Activated CD8-positive, alpha-beta memory T cell treated with anti-CD3 and anti-CD28 coated beads, Interleukin-2, amount 10 ng/mL, durations not matched to agents 7 days and 5 days (primary cell): ENCODE data around the gene OCLN. TPM values are rescaled to one million over a fixed set of nuclear protein-coding genes. Genes with fewer than 3 reads are reported as not detected.
"Not testable (repeated sequence)": the region's sequence is repeated elsewhere in the genome, so short reads cannot be mapped to it uniquely, and the experiment has no call there.

Source experiments
- ATAC-seq: fragments of 150-1000 bp; cut with Tn5 transposase; one replicate; pipeline ENCODE4 v1.10.0; 2021; ENCODE audit warnings: moderate library complexity
- CTCF ChIA-PET: fragments of 350-600 bp; sonication (Branson Sonifier 250); formaldehyde crosslinking; loops from one replicate; lab custom pipeline; 2021; ENCODE audit warnings: antibody characterized with exemption; lab: Charles Lee
- DNase-seq: peaks from one replicate; pipeline ENCODE4 v3.0.0-alpha.2; 2020
- H3K27ac Mint-ChIP-seq: one replicate; pipeline ENCODE4 v1.8.0; 2021; ENCODE audit warnings: mild to moderate bottlenecking, mixed read lengths
- H3K27me3 Mint-ChIP-seq: one replicate; pipeline ENCODE4 v1.8.0; 2021; ENCODE audit warnings: mixed read lengths
- H3K36me3 Mint-ChIP-seq: one replicate; pipeline ENCODE4 v1.8.0; 2021; ENCODE audit warnings: mild to moderate bottlenecking, mixed read lengths
- H3K4me1 Mint-ChIP-seq: one replicate; pipeline ENCODE4 v1.8.0; 2021; ENCODE audit warnings: mixed read lengths
- H3K4me3 Mint-ChIP-seq: one replicate; pipeline ENCODE4 v1.8.0; 2021; ENCODE audit warnings: mild to moderate bottlenecking, moderate library complexity, mixed read lengths
- H3K9me3 Mint-ChIP-seq: one replicate; pipeline ENCODE4 v1.8.0; 2022; ENCODE audit warnings: low read depth, mixed read lengths
- total RNA-seq, 2 experiments: library from RNA; stranded (reverse); gene quantifications; one replicate each; pipeline ENCODE4 v1.2.3, GENCODE V29; 2021

Gene OCLN
- total RNA-seq, 2 experiments from 2014 or later: 0.91 to 1.9 TPM

GRCh38 chr5:69526660-69527059 is 34.1 kb downstream of the OCLN start:
- Mint-ChIP-seq H3K4me3 (no peak overlapping the region), H3K4me1 (no peaks in the 10 kb centered on the region), H3K9me3 (no peaks in the 10 kb centered on the region), H3K27ac (no peak overlapping the region), H3K36me3 (no peaks in the 10 kb centered on the region), H3K27me3 (peaks cover 35% of the 10 kb centered on the region)
- CTCF ChIA-PET: no interaction called here
- DNase-seq: no peak
- no peak for ATAC-seq

GRCh38 chr5:69527128-69527770 is 34.7 kb downstream of the OCLN start:
- CTCF ChIA-PET: no interaction called here
- Mint-ChIP-seq H3K27ac (no peak overlapping the region), H3K27me3 (peaks cover 39% of the 10 kb centered on the region), H3K4me1 (no peaks in the 10 kb centered on the region), H3K36me3 (no peaks in the 10 kb centered on the region), H3K9me3 (no peaks in the 10 kb centered on the region), H3K4me3 (no peak overlapping the region)
- ATAC-seq (no peak), DNase-seq (no peak)

- H3K4me3 Mint-ChIP-seq: no peak overlapping the region
- no peaks in the 10 kb centered on the region for H3K9me3 Mint-ChIP-seq
- CTCF ChIA-PET: no interaction called here
- H3K27me3 Mint-ChIP-seq: peaks cover 40% of the 10 kb centered on the region
- H3K36me3 Mint-ChIP-seq: no peaks in the 10 kb centered on the region
- no peak for ATAC-seq
- H3K27ac Mint-ChIP-seq: no peak overlapping the region
- no peaks in the 10 kb centered on the region for H3K4me1 Mint-ChIP-seq
- no peak for DNase-seq
Measured at GRCh38 chr5:69528035-69528434, 35.4 kb downstream of the OCLN start.

- no peaks in the 10 kb centered on the region for H3K4me1 Mint-ChIP-seq
- no peak for ATAC-seq
- H3K36me3 Mint-ChIP-seq: no peaks in the 10 kb centered on the region
- peaks cover 40% of the 10 kb centered on the region for H3K27me3 Mint-ChIP-seq
- H3K27ac Mint-ChIP-seq: no peak overlapping the region
- no peak for DNase-seq
- CTCF ChIA-PET: no interaction called here
- H3K4me3 Mint-ChIP-seq: no peak overlapping the region
- H3K9me3 Mint-ChIP-seq: no peaks in the 10 kb centered on the region
Measured at GRCh38 chr5:69528609-69529008, 36.0 kb downstream of the OCLN start.

- Mint-ChIP-seq H3K4me3 (no peak overlapping the region), H3K9me3 (no peaks in the 10 kb centered on the region), H3K27me3 (peaks cover 40% of the 10 kb centered on the region), H3K4me1 (no peaks in the 10 kb centered on the region), H3K27ac (no peak overlapping the region), H3K36me3 (no peaks in the 10 kb centered on the region)
- DNase-seq (no peak), ATAC-seq (no peak)
- CTCF ChIA-PET: no interaction called here
Measured at GRCh38 chr5:69530561-69531405, 38.2 kb downstream of the OCLN start.

- Mint-ChIP-seq H3K27ac (no peak overlapping the region), H3K9me3 (no peaks in the 10 kb centered on the region), H3K4me1 (no peaks in the 10 kb centered on the region), H3K27me3 (peaks cover 40% of the 10 kb centered on the region), H3K36me3 (no peaks in the 10 kb centered on the region), H3K4me3 (no peak overlapping the region)
- ATAC-seq (no peak), DNase-seq (no peak)
- CTCF ChIA-PET: no interaction called here
Measured at GRCh38 chr5:69531406-69531801, 38.8 kb downstream of the OCLN start.

- H3K4me3 Mint-ChIP-seq, H3K9me3 Mint-ChIP-seq, H3K27ac Mint-ChIP-seq, CTCF ChIA-PET, H3K4me1 Mint-ChIP-seq, H3K36me3 Mint-ChIP-seq, ATAC-seq, DNase-seq, H3K27me3 Mint-ChIP-seq: not testable (repeated sequence)
Measured at GRCh38 chr5:69537911-69538310, 45.3 kb downstream of the OCLN start.

GRCh38 chr5:69538735-69539134 is 46.1 kb downstream of the OCLN start:
- H3K4me1 Mint-ChIP-seq, ATAC-seq, H3K27ac Mint-ChIP-seq, DNase-seq, H3K27me3 Mint-ChIP-seq, H3K4me3 Mint-ChIP-seq, H3K36me3 Mint-ChIP-seq, CTCF ChIA-PET, H3K9me3 Mint-ChIP-seq: not testable (repeated sequence)

GRCh38 chr5:69541347-69541746 is 48.8 kb downstream of the OCLN start:
- CTCF ChIA-PET, H3K36me3 Mint-ChIP-seq, H3K27me3 Mint-ChIP-seq, ATAC-seq, DNase-seq, H3K4me3 Mint-ChIP-seq, H3K9me3 Mint-ChIP-seq, H3K4me1 Mint-ChIP-seq, H3K27ac Mint-ChIP-seq: not testable (repeated sequence)

- H3K36me3 Mint-ChIP-seq, H3K27ac Mint-ChIP-seq, CTCF ChIA-PET: not testable (repeated sequence)
Measured at GRCh38 chr5:69542838-69543618, 50.4 kb downstream of the OCLN start.

GRCh38 chr5:69544602-69545001 is 52.0 kb downstream of the OCLN start:
- ATAC-seq, DNase-seq, H3K9me3 Mint-ChIP-seq, CTCF ChIA-PET, H3K27me3 Mint-ChIP-seq, H3K27ac Mint-ChIP-seq, H3K36me3 Mint-ChIP-seq, H3K4me1 Mint-ChIP-seq, H3K4me3 Mint-ChIP-seq: not testable (repeated sequence)

More at GRCh38 chr5:69542838-69543618, 50.4 kb downstream of the OCLN start:
- ATAC-seq, H3K4me3 Mint-ChIP-seq, H3K4me1 Mint-ChIP-seq, H3K9me3 Mint-ChIP-seq, DNase-seq, H3K27me3 Mint-ChIP-seq: not testable (repeated sequence)

- Mint-ChIP-seq H3K27ac (peak within 1 kb of the TSS; percentile 86), H3K4me3 (peak within 1 kb of the TSS; percentile 88)
- H3K36me3 Mint-ChIP-seq, CTCF ChIA-PET, H3K9me3 Mint-ChIP-seq, H3K4me1 Mint-ChIP-seq, H3K27me3 Mint-ChIP-seq: not testable (repeated sequence)
- peak; percentile 84 for DNase-seq
- ATAC-seq: peak; percentile 100
Measured at GRCh38 chr5:69559908-69560330, 67.3 kb downstream of the OCLN start, which contains the start of gene GTF2H2C. TSS of gene GTF2H2C (plus strand) at chr5:69560191. CDS start at chr5:69565133, 4,942 bp downstream.

- H3K27ac Mint-ChIP-seq, H3K36me3 Mint-ChIP-seq: not testable (repeated sequence)
Measured at GRCh38 chr5:69560587-69561431, 68.2 kb downstream of the OCLN start.

More at GRCh38 chr5:69560587-69561431, 68.2 kb downstream of the OCLN start:
- ATAC-seq, H3K4me1 Mint-ChIP-seq, DNase-seq, H3K9me3 Mint-ChIP-seq, CTCF ChIA-PET, H3K27me3 Mint-ChIP-seq: not testable (repeated sequence)
- H3K4me3 Mint-ChIP-seq: peak overlapping the region; percentile 62
